ENCODE results near the gene EIF5A.

DNA sequence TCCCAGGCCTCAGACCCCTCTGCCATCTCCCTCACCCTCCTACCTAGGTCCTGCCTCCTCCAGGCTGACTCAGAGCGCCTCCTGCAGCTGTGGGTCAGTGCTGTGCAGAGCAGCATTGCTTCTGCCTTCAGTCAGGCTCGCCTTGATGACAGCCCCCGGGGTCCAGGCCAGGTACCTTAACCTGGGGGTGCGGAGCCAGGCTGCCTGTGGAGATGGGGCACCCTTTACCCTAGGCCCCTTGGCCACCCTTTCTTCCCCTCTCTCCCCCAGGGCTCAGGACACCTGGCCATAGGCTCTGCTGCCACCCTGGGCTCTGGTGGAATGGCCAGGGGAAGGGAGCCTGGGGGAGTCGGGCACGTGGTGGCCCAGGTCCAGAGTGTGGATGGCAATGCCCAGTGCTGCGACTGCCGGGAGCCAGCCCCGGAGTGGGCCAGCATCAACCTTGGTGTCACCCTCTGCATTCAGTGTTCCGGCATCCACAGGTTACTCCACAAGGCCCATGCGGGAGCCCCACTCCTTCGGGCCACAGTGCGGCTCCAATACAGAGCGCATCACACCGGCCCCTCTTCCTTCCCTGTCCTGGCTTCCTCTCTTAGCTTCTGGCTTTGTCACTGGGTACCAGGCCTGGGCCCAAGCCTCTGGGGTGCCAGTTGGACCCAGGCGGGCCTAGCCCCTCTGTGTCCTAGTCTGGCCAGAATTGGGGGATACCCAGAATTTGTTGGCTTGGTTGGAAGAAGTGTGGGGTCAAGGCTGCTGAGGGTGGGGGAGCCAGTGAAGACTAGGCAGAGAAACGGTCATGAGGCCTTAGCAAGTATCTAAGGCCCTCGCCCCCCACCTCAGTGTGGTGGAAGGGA is 39.6 kb downstream of the EIF5A start:
- TF ChIP-seq, protein P1, sequence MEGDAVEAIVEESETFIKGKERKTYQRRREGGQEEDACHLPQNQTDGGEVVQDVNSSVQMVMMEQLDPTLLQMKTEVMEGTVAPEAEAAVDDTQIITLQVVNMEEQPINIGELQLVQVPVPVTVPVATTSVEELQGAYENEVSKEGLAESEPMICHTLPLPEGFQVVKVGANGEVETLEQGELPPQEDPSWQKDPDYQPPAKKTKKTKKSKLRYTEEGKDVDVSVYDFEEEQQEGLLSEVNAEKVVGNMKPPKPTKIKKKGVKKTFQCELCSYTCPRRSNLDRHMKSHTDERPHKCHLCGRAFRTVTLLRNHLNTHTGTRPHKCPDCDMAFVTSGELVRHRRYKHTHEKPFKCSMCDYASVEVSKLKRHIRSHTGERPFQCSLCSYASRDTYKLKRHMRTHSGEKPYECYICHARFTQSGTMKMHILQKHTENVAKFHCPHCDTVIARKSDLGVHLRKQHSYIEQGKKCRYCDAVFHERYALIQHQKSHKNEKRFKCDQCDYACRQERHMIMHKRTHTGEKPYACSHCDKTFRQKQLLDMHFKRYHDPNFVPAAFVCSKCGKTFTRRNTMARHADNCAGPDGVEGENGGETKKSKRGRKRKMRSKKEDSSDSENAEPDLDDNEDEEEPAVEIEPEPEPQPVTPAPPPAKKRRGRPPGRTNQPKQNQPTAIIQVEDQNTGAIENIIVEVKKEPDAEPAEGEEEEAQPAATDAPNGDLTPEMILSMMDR (conservative IDR thresholded peaks at IDR 0.05; ENCODE audit: low read depth, low read length) = no peak
- no peak for TF ChIP-seq EZH2phosphoT487 (IDR thresholded peaks at IDR 0.05; ENCODE audit: borderline replicate concordance, low read length)
- no peak for TF ChIP-seq EZH2 (IDR thresholded peaks at IDR 0.05; ENCODE audit: low read length, unreplicated experiment)
